Nephron (organoid): ENCODE results near the gene AJAP1.

Experiments
- H3K27ac Mint-ChIP-seq, 3 experiments: 2 replicates each; pipeline ENCODE4 v1.8.0; 2020; ENCODE audit warnings: mixed read lengths in 3 of 3, mild to moderate bottlenecking in 2 of 3, moderate library complexity in 1 of 3
- H3K27me3 Mint-ChIP-seq: 2 replicates; pipeline ENCODE4 v1.8.0; 2021; ENCODE audit warnings: low read depth, mild to moderate bottlenecking, moderate library complexity, mixed read lengths
- H3K36me3 Mint-ChIP-seq: 2 replicates; pipeline ENCODE4 v1.8.0; 2020; ENCODE audit warnings: low read depth, mixed read lengths
- H3K4me1 Mint-ChIP-seq: 2 replicates; pipeline ENCODE4 v1.8.0; 2020; ENCODE audit warnings: mixed read lengths
- H3K4me3 Mint-ChIP-seq, 3 experiments: 2 replicates each; pipeline ENCODE4 v1.8.0; 2020; ENCODE audit warnings: mild to moderate bottlenecking in 3 of 3, mixed read lengths in 3 of 3, moderate library complexity in 2 of 3
- H3K9me3 Mint-ChIP-seq: 2 replicates; pipeline ENCODE4 v1.8.0; 2020; ENCODE audit warnings: mixed read lengths
- CTCF ChIP-seq, 3 experiments: fragments of 200-600 bp; sonication (generic); IDR thresholded peaks; one replicate each; pipeline ENCODE4 v1.5.0; 2021; ENCODE audit warnings: antibody characterized with exemption in 3 of 3; ENCODE audit not compliant: unreplicated experiment in 3 of 3

Gene AJAP1

GRCh38 chr1:4716406-4716805 is 62.0 kb downstream of the AJAP1 start:
- Mint-ChIP-seq H3K9me3 (peaks cover 14% of the 10 kb centered on the region), H3K36me3 (no peaks in the 10 kb centered on the region), H3K4me3 (no peak overlapping the region), H3K4me1 (no peaks in the 10 kb centered on the region), H3K27ac (no peak overlapping the region), H3K27me3 (peaks cover 34% of the 10 kb centered on the region)
- no peak for TF ChIP-seq CTCF (IDR thresholded peaks at IDR 0.05; ENCODE audit: unreplicated experiment in 3 of 3)

GRCh38 chr1:4718071-4718470 is 63.7 kb downstream of the AJAP1 start:
- no peak for TF ChIP-seq CTCF (IDR thresholded peaks at IDR 0.05; ENCODE audit: unreplicated experiment in 3 of 3)
- Mint-ChIP-seq H3K4me1 (no peaks in the 10 kb centered on the region), H3K27me3 (peaks cover 24% of the 10 kb centered on the region), H3K9me3 (peaks cover 14% of the 10 kb centered on the region), H3K4me3 (no peak overlapping the region), H3K36me3 (no peaks in the 10 kb centered on the region), H3K27ac (no peak overlapping the region)

GRCh38 chr1:4723106-4723505 is 68.7 kb downstream of the AJAP1 start:
- no peaks in the 10 kb centered on the region for H3K4me1 Mint-ChIP-seq
- H3K36me3 Mint-ChIP-seq: no peaks in the 10 kb centered on the region
- H3K4me3 Mint-ChIP-seq: no peak overlapping the region
- H3K9me3 Mint-ChIP-seq: no peaks in the 10 kb centered on the region
- no peak for TF ChIP-seq CTCF (IDR thresholded peaks at IDR 0.05; ENCODE audit: unreplicated experiment in 3 of 3)
- no peak overlapping the region for H3K27ac Mint-ChIP-seq
- H3K27me3 Mint-ChIP-seq: peaks cover 13% of the 10 kb centered on the region

GRCh38 chr1:4724001-4724400 is 69.6 kb downstream of the AJAP1 start:
- H3K36me3 Mint-ChIP-seq: no peaks in the 10 kb centered on the region
- H3K27me3 Mint-ChIP-seq: peaks cover 13% of the 10 kb centered on the region
- H3K9me3 Mint-ChIP-seq: no peaks in the 10 kb centered on the region
- H3K27ac Mint-ChIP-seq: no peak overlapping the region
- no peak overlapping the region for H3K4me3 Mint-ChIP-seq
- no peaks in the 10 kb centered on the region for H3K4me1 Mint-ChIP-seq
- TF ChIP-seq CTCF (IDR thresholded peaks at IDR 0.05; ENCODE audit: unreplicated experiment in 3 of 3): no peak

- H3K36me3 Mint-ChIP-seq: no peaks in the 10 kb centered on the region
- H3K27me3 Mint-ChIP-seq: peaks cover 13% of the 10 kb centered on the region
- H3K4me3 Mint-ChIP-seq: no peak overlapping the region
- H3K4me1 Mint-ChIP-seq: peaks cover 4% of the 10 kb centered on the region
- H3K27ac Mint-ChIP-seq: no peak overlapping the region
- no peaks in the 10 kb centered on the region for H3K9me3 Mint-ChIP-seq
- TF ChIP-seq CTCF (IDR thresholded peaks at IDR 0.05; ENCODE audit: unreplicated experiment in 3 of 3): no peak
Measured at GRCh38 chr1:4724695-4725250, 70.4 kb downstream of the AJAP1 start.

- H3K27ac Mint-ChIP-seq: no peak overlapping the region
- H3K4me3 Mint-ChIP-seq: no peak overlapping the region
- TF ChIP-seq CTCF (IDR thresholded peaks at IDR 0.05; ENCODE audit: unreplicated experiment in 3 of 3): no peak
- peaks cover 10% of the 10 kb centered on the region for H3K4me1 Mint-ChIP-seq
- H3K36me3 Mint-ChIP-seq: no peaks in the 10 kb centered on the region
- H3K27me3 Mint-ChIP-seq: peaks cover 13% of the 10 kb centered on the region
- H3K9me3 Mint-ChIP-seq: no peaks in the 10 kb centered on the region
Measured at GRCh38 chr1:4725416-4725815, 71.0 kb downstream of the AJAP1 start.
